CD4-positive, alpha-beta T cell treated with Interleukin-6 at 100 ng/mL for 8 hours (primary cell): ENCODE results near the gene PXMP4.
A peak's percentile ranks its signal among the peaks of the same experiment; 100 is the strongest.
"Not testable (repeated sequence)": the region's sequence is repeated elsewhere in the genome, so short reads cannot be mapped to it uniquely, and the experiment has no call there.

ENCODE experiments used
- DNase-seq: peaks from one replicate; pipeline ENCODE4 v3.0.0-alpha.2; 2020; ENCODE audit warnings: mixed read lengths, low spot score

The PXMP4 gene, protein sequence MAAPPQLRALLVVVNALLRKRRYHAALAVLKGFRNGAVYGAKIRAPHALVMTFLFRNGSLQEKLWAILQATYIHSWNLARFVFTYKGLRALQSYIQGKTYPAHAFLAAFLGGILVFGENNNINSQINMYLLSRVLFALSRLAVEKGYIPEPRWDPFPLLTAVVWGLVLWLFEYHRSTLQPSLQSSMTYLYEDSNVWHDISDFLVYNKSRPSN

DNA sequence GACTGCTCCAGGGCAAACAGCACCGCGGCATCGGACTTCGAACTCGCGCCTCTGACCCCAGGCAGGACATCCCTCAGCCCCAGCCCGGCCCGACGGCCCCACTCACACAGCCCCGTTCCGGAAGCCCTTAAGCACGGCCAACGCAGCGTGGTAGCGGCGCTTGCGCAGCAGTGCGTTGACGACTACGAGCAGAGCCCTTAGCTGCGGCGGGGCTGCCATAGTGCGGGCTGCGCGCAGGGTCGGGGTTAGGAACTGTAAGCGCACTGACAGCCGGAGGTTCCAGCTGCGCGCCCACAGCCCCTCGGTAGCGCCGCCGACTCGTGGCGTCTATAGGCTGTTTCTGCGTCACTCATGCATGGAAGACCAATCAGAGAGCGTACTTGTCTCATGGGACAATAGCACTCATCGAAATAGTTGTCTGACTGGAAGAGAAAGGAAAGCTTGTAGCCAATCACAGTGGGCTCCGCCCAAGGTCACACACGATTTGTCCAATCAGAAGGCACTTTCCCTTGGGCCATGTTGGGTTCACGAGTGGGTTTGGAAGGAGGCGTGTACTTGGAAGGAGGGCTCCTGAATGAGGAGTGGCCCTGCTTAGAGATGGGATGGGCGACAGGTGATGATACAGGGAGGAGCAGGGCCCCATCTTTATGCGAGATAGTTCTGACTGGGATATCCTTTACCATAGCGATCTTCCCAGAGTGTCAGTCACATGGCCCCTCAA is at the start of gene PXMP4:
TSS of gene PXMP4 (minus strand) at position 322 of the 721 bp plus-strand sequence. CDS start at position 219, 103 bp downstream.
- DNase-seq = peak; percentile 95

DNA sequence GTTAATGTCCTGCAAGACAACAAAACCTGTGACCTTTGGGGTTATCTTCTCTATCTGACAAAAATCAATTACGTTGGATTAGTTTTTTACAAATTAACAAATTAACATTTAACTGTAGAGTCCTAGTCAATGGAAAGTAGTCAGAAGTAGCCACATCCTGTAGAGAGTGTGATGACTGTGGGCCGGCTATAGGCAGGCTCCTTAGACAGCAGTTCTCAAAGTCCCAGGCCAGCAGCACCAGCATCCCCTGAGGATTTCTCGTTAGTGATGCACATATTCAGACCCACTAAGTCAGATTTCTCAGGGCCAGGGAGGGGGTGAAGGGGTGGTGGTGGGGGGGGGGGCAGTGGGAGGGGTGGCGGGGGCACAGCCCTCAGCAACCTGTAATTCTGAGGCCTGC is 48.9 kb upstream of the PXMP4 start:
- DNase-seq = no peak

DNA sequence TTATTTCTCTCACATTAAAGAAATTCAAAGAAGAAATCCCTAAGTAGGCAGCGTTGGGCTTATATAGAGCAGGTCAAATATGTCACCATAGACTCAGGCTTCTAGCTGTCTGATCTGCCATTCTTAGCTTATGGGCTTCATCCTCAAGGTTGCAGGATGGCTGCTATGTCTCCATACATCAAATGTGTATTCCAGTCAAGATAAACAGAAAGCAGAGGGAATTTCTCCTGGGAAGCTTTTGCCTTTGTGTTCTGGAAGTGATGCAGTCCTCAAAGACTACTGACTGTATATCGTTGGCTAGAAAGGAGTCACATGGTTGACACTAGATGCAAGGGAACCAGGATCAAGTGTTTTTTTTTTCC is 47.6 kb upstream of the PXMP4 start:
- DNase-seq = no peak

DNA sequence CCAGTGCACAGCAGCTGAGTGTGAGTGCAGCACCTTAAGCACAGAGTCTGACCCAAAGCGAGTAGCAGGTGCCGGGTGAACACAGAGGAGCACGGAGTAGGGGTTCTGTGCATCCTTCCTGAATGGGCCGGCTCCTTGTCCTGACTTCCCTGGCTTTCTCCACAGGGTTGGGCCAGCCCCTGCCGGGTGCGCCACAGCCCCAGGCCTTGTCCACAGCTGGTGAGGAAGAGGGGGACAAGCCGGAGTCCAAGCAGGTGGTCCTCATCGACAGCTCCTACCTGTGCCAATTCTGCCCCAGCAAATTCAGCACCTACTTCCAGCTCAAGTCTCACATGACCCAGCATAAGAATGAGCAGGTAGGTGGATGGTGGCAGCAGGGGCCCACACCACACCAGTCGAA is 46.6 kb upstream of the PXMP4 start:
- DNase-seq = no peak

DNA sequence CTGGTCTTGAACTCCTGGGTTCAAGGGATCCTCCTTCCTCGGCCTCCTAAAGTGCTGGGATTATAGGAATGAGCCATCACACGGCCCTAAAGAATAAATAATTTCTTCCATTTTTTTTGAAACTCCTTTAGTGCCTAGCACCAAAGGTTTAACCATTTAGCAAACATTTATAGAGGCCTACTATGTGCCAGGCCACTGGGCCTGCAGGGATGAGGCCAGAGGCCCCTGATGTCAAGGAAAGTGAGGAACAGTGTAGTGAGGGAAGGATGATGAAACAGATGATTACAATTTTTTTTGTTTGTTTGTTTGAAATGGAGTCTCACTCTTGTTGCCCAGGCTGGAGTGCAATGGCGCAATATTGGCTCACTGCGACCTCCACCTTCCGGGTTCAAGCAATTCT is 45.5 kb upstream of the PXMP4 start:
- DNase-seq = no peak

DNA sequence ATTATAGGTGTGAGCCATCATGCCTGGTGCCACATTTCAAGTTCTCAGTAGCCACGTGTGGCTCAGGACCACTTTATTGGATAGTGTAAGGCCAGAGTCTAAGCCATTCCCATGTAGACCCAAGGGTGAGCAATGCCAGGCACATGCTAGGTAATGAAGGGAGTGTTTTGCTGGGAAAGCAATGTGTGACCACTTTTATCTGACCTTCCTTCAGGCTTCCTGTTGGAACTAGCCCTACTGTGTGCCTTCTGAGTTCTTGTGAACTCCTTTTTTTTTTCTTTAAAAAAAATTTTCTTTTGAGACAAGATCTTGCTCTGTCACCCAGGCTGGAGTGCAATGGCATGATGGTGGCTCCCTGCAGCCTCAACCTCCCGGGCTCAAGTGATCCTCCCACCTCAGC is 45.0 kb upstream of the PXMP4 start:
- no peak for DNase-seq

DNA sequence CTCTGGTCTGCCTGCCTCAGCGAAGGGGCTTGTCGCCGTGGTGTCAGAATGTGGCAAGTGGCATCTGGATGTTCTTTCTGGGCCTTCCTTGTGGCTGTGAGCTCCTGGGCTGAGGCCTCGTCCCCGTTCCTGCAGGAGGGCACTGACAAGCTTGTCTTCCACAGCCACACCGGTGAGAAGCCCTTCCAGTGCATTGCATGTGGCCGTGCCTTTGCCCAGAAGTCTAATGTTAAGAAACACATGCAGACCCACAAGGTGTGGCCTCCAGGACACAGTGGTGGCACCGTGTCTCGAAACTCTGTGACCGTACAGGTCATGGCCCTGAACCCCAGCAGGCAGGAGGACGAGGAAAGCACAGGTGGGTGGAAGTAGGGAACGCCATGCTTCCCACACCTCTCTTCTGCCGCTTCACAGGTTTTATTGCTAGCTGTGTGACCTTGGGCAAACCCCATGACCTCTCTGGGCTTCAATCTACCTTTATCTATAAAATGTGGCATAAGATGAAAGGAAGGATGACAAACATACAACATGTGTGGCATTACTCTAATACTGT is 41.7 kb upstream of the PXMP4 start:
- no peak for DNase-seq

DNA sequence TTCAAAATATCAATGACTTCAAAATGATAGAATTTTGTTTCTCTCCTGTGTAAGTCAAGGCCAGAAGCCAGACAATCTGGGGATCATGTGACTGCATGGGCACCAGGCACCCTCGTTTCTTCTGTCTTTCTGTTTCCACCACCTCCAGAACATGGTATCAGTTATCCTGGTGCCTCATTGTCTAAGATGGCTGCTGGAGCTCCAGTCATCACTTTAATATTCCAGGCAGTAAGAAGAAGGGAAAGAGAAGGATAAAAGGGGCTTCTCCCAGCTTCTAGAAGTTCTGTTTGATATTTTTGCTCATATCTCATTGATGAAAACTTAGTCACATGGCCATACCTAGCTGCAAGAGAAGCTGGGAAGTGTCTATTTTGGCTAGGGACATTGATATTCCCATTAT is 37.3 kb upstream of the PXMP4 start:
- DNase-seq = no peak

DNA sequence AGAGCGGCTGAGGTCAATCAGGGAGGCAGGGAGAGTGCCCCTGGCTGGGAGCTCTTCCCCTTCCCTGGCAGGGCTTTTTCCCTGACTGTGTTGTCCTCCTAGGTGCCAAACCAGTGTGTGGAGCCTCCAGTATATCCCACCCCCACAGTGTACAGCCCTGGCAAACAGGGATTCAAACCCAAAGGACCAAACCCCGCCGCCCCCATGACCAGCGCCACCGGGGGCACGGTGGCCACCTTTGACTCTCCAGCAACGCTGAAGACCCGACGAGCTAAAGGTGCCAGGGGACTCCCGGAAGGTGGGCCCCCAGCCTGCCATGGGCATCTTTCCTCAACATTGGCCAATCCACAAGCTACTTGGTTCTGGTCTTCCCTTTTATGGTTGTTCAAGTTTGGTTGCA is 36.9 kb upstream of the PXMP4 start:
- no peak for DNase-seq

DNA sequence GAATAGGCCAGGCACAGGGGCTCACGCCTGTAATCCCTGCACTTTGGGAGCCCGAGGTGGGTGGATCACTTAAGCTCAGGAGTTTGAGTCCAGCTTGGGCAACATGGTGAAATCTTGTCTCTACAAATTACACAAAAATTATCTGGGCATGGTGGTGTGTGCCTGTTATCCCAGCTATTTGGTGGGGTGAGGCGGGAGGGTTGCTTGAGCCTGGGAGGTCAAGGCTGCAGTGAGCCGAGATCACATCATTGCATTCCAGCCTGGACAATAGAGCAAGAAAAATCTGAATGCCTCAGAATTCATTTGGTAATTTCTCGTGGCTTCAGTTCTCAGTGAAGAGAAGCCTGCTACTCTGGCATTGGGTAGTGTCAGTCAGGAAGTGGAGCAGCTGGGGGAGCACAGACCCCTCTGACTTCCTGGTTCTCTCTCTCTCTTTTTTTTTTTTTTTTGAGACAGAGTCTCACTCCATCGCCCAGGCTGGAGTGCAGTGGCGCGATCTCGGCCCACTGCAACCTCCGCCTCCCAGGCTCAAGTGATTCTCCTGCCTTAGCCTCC is 35.9 kb upstream of the PXMP4 start:
- not testable (repeated sequence) for DNase-seq

DNA sequence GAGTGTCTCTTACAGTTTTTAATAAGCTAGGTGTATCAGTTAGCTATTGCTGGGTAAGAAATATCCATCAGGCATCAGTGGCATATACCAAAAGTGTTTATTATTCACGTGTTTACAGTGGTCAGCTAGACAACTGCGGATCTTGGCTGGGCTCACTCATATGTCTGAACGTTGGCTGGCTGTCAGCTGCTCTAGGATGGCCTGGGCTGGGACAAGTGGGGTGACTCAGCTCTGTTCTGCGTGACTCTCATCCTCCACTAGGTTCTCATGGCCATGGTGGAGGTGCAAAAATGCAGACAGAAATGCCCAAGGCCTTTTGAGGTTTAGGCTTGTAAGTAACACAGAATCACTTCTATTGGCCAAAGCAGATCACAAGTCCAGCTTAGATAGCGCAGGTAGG is 33.7 kb upstream of the PXMP4 start:
- no peak for DNase-seq

DNA sequence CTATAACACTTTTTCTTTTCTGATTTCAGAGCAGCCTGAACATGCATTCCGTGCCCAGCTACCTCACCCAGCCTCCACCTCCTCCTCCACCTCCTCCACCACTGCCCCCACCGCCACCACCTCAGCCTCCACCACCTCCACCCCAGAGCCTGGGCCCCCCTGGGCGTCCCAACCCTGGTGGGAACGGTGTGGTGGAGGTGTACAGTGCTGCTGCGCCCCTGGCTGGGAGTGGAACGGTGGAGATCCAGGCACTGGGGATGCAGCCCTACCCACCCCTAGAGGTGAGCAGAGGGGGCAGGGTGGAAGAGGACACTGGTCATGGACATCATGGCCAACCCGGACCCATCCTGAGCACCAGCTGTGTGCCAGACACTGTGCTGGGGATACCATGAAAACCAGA is 33.0 kb upstream of the PXMP4 start:
- no peak for DNase-seq

DNA sequence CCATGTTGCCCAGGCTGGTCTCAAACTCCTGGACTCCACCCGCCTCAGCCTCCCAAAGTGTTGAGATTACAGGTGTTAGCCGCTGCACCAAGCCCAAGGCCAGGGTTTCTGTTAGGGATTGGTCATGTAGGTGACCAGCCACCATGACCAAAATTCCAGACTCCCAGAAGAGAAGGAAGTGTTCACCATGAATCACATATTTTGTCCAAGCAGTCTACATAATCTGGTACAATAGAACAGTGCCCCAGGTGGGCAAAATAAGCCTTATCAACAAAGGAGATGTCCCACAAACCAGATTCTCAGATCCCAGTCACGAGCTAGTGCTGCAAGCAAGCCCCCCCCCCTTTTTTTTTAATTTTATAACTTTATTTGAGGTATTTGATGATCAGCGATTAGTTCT is 31.7 kb upstream of the PXMP4 start:
- DNase-seq = no peak

DNA sequence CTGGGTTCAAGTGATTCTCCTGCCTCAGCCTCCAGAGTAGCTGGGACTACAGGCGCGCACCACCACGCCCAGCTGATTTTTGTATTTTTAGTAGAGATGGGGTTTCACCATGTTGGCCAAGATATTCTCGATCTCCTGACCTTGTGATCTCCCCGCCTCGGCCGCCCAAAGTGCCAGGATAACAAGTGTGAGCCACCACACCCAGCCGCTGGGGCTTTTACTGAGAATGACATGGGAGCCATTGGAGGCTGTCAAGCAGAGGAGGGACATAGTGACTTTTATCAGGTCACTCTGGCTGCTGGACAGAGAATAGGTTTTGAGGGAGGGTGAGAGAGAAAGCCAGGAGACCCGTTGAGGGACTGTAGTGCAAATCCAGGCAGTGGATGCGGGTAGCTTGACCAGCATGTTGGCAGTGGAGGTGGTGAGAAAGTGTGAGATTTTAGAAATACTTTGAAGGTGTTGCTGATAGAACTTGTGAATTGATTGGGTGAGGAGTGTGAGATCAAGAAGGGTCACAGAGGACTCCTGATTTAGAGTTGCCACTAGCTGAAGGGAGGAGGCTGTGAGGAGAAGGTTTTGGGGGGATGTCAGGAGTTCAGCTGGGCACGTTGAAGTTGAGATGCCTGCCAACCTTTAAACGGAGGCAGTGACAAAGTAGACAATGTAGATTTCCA is 26.4 kb upstream of the PXMP4 start:
- DNase-seq = no peak

DNA sequence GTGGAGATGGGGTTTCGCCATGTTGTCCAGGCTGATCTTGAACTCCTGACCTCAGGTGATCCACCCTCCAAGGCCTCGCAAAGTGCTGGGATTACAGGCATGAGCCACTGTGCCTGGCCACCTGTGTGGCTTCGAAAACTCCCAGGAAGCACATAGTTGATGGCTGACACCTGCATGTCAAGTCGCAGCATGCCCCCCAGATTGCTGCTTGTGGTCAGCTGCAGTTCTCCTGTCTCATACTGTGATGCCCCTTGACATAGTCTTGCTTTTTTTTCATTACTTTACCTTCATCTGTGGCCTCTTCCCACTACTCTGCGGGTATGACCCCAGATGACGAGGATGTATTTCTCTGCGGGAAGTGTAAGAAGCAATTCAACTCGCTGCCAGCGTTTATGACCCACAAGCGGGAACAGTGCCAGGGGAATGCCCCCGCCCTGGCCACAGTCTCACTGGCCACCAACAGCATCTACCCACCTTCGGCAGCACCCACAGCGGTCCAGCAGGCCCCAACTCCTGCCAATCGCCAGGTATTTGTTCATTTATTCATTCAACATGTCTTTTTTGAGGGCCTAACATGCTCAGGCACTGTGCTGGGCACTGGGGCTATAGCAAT is 24.8 kb upstream of the PXMP4 start:
- DNase-seq = no peak

DNA sequence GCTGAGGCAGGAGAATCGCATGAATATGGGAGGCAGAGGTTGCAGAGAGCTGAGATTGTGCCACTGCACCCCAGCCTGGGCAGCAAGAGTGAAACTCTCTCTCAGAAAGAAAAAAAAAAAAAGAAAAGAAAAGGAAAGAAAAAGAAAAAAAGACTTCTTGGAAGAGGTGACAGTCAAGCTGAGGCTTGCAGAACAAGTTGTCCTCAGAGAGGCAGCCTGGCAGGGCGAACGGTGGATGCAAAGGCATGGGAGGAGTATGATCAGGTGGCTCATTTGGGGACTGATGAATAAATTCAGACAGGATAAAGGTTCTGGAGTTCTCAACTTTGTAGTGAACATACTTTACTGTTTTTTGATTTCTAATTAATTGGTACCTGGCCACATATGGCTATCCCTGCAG is 24.1 kb upstream of the PXMP4 start:
- DNase-seq = no peak

DNA sequence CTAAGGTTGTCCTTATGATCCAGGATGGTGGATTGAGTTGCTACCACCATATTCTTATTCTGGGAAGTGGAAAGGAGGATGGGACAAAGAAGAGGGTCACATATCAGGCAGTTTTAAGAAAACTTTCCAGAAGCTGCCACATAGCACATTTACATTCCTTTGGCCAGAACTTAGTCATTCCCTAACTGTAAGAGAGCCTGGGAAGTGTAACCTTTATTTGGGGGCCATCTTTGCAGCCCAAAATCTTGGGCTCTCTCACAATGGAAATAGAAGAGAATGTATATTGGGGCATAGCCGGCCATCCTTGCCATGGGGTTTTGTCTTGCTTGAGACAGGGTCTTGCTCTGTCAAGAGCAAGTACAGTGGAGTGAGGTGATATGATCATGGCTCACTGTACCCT is 20.1 kb upstream of the PXMP4 start:
- no peak for DNase-seq

DNA sequence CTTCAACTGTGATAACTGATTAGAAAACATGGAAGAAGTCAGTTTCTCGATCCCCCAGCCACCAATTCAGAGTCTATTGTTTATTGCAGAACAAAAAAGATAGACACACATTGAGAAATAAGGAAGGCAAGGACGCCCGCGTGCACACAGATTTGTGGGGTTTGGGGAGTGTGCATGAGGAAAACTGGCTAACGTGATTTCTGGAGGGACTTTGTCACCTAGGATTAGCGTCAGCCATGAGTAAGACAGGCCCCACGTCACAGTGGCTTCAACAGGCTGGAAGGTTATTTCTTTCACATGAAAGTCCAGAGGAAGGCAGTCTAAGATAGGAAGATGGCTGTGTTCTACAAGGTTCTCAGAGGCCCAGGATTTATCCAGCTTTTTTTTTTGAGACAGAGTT is 19.4 kb upstream of the PXMP4 start:
- DNase-seq = no peak

DNA sequence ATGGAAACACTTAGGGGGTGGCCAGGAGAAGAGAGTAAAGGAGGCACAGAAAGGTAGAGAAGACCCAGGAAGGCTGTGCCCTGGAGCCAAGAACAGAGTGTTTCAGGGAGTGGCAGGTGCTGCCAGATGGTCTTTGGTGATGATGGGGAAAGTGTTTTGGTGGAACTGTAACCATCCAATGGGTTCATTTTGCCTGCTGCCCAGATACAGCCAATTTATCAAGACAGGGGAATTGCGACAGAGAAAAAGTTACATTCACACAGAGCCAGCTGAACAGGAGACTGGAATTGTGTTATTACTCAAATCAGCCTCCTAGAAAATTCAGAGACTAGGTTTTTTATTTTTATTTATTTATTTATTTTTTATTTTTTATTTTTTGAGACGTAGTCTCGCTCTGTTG is 16.9 kb upstream of the PXMP4 start:
- DNase-seq = no peak

DNA sequence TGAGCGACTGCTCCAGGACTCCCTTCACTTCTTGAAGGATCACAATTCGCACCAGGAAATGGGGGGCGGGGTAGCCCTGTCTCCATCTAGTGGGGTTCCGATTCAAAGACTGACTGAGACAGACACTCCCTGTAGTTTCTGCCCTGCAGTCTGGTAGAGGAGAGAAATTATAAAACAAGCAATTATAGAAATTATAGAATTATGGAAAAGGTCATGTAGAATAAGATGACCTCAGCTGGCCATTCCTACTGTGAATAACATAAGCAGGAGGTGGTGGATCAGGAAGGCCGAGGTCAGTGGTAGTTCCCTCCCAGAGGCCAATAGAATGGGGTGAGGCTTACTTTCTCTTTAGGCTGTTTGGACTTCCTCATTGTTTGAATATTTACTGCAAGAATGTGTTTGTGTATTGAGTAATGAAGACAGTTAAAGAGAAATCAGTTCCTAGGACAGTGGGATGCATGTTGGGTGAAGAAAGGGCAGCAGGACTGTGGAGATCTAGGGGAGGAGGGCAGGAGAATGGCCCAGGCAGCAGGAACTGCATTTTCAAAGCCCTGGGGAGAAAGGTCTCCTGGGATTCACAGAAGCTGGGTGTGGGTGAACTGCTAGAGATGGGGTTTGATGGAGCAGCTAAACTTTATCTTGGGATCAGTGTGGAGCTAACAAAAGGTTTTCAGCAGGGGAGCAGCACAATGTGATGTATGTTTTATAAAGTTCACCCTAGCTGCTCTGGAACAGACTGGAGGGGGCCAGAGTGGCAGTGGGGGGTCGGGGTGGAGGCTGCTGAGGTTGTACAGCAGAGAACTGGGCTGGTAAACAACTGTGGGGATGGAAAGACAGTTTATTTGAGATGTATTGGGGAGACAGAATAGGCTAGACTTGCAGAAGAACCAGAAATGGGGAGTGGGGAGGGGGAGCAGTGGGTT is 13.8 kb upstream of the PXMP4 start:
- no peak for DNase-seq
